HPDE6-E6E7 (cell line): ENCODE measurements around the gene ARHGAP1.

ENCODE experiments used
- DNase-seq: peaks from one replicate; pipeline ENCODE4 v3.0.0; 2011; ENCODE audit warnings: missing footprints; ENCODE audit errors: extremely low spot score

The ARHGAP1 gene

GRCh38 chr11:46694072-46694471 lies 6.3 kb downstream of the ARHGAP1 start:
- no peak for DNase-seq

- no peak for DNase-seq
Observed at GRCh38 chr11:46693597-46694012, 6.8 kb downstream of the ARHGAP1 start.

- no peak for DNase-seq
Observed at GRCh38 chr11:46692450-46692849, 8.0 kb downstream of the ARHGAP1 start.

- no peak for DNase-seq
Observed at GRCh38 chr11:46690702-46691101, 9.7 kb downstream of the ARHGAP1 start.

GRCh38 chr11:46686886-46687795 lies 13.3 kb downstream of the ARHGAP1 start:
- peak; percentile 88 for DNase-seq

- DNase-seq, result no peak
Observed at GRCh38 chr11:46684367-46684766, 16.1 kb downstream of the ARHGAP1 start.

GRCh38 chr11:46682773-46683752 lies 17.4 kb downstream of the ARHGAP1 start:
- DNase-seq, result no peak

GRCh38 chr11:46681814-46682213 lies 18.6 kb downstream of the ARHGAP1 start:
- DNase-seq, result no peak

- DNase-seq, result no peak
Observed at GRCh38 chr11:46680815-46681214, 19.6 kb downstream of the ARHGAP1 start.

GRCh38 chr11:46680164-46680760 lies 20.2 kb downstream of the ARHGAP1 start:
- DNase-seq, result no peak

GRCh38 chr11:46679241-46680163 lies 20.9 kb downstream of the ARHGAP1 start:
- DNase-seq, result no peak

- no peak for DNase-seq
Observed at GRCh38 chr11:46678741-46679130, 21.7 kb downstream of the ARHGAP1 start.

GRCh38 chr11:46677991-46678740 lies 22.3 kb downstream of the ARHGAP1 start:
- DNase-seq, result no peak

- no peak for DNase-seq
Observed at GRCh38 chr11:46677169-46677568, 23.2 kb downstream of the ARHGAP1 start.

- no peak for DNase-seq
Observed at GRCh38 chr11:46676436-46677158, 23.8 kb downstream of the ARHGAP1 start.

- DNase-seq, result no peak
Observed at GRCh38 chr11:46675949-46676348, 24.5 kb downstream of the ARHGAP1 start.

GRCh38 chr11:46675288-46675851 lies 25.0 kb downstream of the ARHGAP1 start:
- peak; percentile 68 for DNase-seq

- DNase-seq, result no peak
Observed at GRCh38 chr11:46674463-46675287, 25.7 kb downstream of the ARHGAP1 start.
